ENCODE data around the gene UNC45A. TPM values are rescaled to one million over a fixed set of nuclear protein-coding genes. Genes with fewer than 3 reads are reported as not detected.

The UNC45A gene
- total and polyA plus RNA-seq, 3 donors from 2014 or later, result 48.9 to 59.6 (median 56.9) TPM

DNA sequence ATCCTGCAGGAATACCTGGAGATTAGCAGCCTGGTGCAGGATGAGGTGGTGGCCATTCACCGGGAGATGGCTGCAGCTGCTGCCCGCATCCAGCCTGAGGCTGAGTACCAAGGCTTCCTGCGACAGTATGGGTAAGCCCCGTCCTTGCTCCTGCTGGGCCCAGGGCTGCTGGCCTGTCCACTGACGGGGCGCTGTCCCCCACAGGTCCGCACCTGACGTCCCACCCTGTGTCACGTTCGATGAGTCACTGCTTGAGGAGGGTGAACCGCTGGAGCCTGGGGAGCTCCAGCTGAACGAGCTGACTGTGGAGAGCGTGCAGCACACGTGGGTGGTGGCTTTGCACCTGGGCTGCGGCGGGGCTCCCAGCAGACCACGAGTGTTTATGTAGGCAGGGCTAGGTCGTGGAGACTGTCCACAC, 45.8 kb upstream of the UNC45A start:
- no peaks in the 10 kb centered on the region for H3K27me3 ChIP-seq
- H3K9me3 ChIP-seq, result no peaks in the 10 kb centered on the region
- TF ChIP-seq, protein P1, sequence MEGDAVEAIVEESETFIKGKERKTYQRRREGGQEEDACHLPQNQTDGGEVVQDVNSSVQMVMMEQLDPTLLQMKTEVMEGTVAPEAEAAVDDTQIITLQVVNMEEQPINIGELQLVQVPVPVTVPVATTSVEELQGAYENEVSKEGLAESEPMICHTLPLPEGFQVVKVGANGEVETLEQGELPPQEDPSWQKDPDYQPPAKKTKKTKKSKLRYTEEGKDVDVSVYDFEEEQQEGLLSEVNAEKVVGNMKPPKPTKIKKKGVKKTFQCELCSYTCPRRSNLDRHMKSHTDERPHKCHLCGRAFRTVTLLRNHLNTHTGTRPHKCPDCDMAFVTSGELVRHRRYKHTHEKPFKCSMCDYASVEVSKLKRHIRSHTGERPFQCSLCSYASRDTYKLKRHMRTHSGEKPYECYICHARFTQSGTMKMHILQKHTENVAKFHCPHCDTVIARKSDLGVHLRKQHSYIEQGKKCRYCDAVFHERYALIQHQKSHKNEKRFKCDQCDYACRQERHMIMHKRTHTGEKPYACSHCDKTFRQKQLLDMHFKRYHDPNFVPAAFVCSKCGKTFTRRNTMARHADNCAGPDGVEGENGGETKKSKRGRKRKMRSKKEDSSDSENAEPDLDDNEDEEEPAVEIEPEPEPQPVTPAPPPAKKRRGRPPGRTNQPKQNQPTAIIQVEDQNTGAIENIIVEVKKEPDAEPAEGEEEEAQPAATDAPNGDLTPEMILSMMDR (IDR thresholded peaks at IDR 0.05), result no peak
- no peak for TF ChIP-seq POLR2A (IDR thresholded peaks at IDR 0.05)
- WGBS, 2 donors, result 80 to 90% methylated on average over 1 to 18 of the region's 18 CpGs
- no peak overlapping the region for H3K4me3 ChIP-seq
- intact Hi-C loops (cut with DNase I; ENCODE audit: low total_unique reads), result loop anchor here (10.0 kb wide), 1 partner anchor 245 kb away; no protein-coding TSS in a partner anchor
- no peak overlapping the region for H3K27ac ChIP-seq
- no peaks in the 10 kb centered on the region for H3K36me3 ChIP-seq (ENCODE audit: low read depth, missing control alignments)
- H3K4me1 ChIP-seq, result peaks cover 20% of the 10 kb centered on the region
- DNase-seq, result no peak

GRCh38 chr15:90889736-90890456, 45.2 kb upstream of the UNC45A start:
- TF ChIP-seq, protein P1 (IDR thresholded peaks at IDR 0.05), result no peak
- TF ChIP-seq POLR2A (IDR thresholded peaks at IDR 0.05), result no peak
- no peaks in the 10 kb centered on the region for H3K27me3 ChIP-seq
- DNase-seq, result no peak
- intact Hi-C loops (cut with DNase I; ENCODE audit: low total_unique reads), result loop anchor here (10.0 kb wide), 1 partner anchor 245 kb away; no protein-coding TSS in a partner anchor
- no peak overlapping the region for H3K27ac ChIP-seq
- no peaks in the 10 kb centered on the region for H3K36me3 ChIP-seq (ENCODE audit: low read depth, missing control alignments)
- H3K9me3 ChIP-seq, result no peaks in the 10 kb centered on the region
- no peak overlapping the region for H3K4me3 ChIP-seq
- peaks cover 14% of the 10 kb centered on the region for H3K4me1 ChIP-seq
- WGBS, 2 donors, result 88% methylated on average over 19 to 28 of the region's 31 CpGs

- H3K36me3 ChIP-seq (ENCODE audit: low read depth, missing control alignments), result no peaks in the 10 kb centered on the region
- WGBS, 2 donors, result 80 to 91% methylated on average over 2 to 12 of the region's 12 CpGs
Observed at GRCh38 chr15:90890839-90891238, 44.2 kb upstream of the UNC45A start.

DNA sequence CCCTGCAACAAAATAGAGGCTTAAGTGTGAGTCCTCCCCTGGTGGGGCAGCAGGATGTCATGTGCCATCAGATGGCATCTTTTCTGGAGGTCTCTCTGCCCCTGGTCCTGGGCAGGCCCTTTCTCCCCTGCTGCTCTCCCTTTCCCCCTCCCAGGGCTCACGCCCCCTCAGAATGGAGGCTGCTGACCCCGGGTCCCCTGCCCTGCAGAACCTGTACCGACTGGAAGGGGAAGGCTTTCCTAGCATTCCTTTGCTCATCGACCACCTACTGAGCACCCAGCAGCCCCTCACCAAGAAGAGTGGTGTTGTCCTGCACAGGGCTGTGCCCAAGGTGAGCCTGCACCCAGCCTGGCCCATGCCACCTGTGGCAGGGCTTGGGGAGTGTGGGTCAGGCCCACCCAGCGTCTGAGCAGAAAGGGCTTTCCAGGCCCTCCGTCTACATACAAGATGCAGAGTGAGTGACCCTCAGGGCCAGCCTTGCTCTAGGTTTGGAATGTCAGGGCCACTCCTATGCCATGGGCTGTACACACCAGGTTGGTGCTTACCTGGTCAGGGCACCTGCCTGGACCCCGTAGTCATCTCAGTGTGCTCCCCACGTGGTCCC, 43.6 kb upstream of the UNC45A start:
- Histone ChIP-seq H3K4me1 (peaks cover 4% of the 10 kb centered on the region), H3K27me3 (no peaks in the 10 kb centered on the region), H3K27ac (no peak overlapping the region), H3K4me3 (no peak overlapping the region), H3K9me3 (no peaks in the 10 kb centered on the region), H3K36me3 (ENCODE audit: low read depth, missing control alignments) (no peaks in the 10 kb centered on the region)
- intact Hi-C loops (cut with DNase I; ENCODE audit: low total_unique reads), result no loop called here
- no peak for TF ChIP-seq POLR2A (IDR thresholded peaks at IDR 0.05)
- TF ChIP-seq, protein P1 (IDR thresholded peaks at IDR 0.05), result no peak
- DNase-seq, result no peak
- WGBS, 2 donors, result 87 to 90% methylated on average over 5 to 8 of the region's 8 CpGs

More at GRCh38 chr15:90890839-90891238, 44.2 kb upstream of the UNC45A start:
- no peak for DNase-seq
- intact Hi-C loops (cut with DNase I; ENCODE audit: low total_unique reads), result no loop called here
- Histone ChIP-seq H3K9me3 (no peaks in the 10 kb centered on the region), H3K4me1 (peaks cover 9% of the 10 kb centered on the region), H3K4me3 (no peak overlapping the region), H3K27ac (no peak overlapping the region), H3K27me3 (no peaks in the 10 kb centered on the region)
- TF ChIP-seq POLR2A (IDR thresholded peaks at IDR 0.05), result no peak
- TF ChIP-seq, protein P1 (IDR thresholded peaks at IDR 0.05), result no peak
